Measurements from ENCODE around the gene GALNT17. TPM values are rescaled to one million over a fixed set of nuclear protein-coding genes. Genes with fewer than 3 reads are reported as not detected.

The GALNT17 gene
- total RNA-seq, 2 experiments from 2014 or later = not detected

DNA sequence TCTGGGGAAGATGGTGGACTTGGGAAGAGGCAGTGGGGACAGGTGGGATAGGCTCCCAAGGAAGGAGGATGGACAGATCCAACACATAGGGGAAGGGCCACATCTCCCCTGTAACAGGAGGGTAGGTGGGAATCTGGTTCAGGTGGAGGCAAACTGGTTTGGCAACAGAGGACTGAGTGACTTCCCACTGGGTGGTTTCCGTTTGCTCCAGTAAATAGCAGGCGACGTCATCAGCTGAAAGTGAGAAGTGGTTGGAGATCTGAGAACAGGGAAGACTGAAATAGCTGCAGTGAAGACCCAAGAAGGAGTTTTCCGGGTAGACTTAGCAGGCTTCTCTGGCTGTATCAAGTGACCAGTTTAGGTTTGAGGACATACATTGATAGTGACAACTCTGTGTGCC is 504.4 kb downstream of the GALNT17 start:
- TF ChIP-seq, protein P1, sequence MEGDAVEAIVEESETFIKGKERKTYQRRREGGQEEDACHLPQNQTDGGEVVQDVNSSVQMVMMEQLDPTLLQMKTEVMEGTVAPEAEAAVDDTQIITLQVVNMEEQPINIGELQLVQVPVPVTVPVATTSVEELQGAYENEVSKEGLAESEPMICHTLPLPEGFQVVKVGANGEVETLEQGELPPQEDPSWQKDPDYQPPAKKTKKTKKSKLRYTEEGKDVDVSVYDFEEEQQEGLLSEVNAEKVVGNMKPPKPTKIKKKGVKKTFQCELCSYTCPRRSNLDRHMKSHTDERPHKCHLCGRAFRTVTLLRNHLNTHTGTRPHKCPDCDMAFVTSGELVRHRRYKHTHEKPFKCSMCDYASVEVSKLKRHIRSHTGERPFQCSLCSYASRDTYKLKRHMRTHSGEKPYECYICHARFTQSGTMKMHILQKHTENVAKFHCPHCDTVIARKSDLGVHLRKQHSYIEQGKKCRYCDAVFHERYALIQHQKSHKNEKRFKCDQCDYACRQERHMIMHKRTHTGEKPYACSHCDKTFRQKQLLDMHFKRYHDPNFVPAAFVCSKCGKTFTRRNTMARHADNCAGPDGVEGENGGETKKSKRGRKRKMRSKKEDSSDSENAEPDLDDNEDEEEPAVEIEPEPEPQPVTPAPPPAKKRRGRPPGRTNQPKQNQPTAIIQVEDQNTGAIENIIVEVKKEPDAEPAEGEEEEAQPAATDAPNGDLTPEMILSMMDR (IDR thresholded peaks at IDR 0.05) = no peak
- no peak overlapping the region for H3K27ac ChIP-seq (ENCODE audit: low read depth in 1 of 2, low read length in 2 of 2)
- no peaks in the 10 kb centered on the region for H3K27me3 ChIP-seq (ENCODE audit: control insufficient read depth in 1 of 2, insufficient read depth in 2 of 2, low read length in 2 of 2)
- Mint-ChIP-seq H3K4me3 (no peak overlapping the region), H3K36me3 (ENCODE audit: low read depth) (no peaks in the 10 kb centered on the region), H3K27me3 (no peaks in the 10 kb centered on the region), H3K9me3 (no peaks in the 10 kb centered on the region), H3K4me1 (ENCODE audit: low read depth) (no peaks in the 10 kb centered on the region), H3K27ac (no peak overlapping the region)
- no peaks in the 10 kb centered on the region for H3K36me3 ChIP-seq (ENCODE audit: insufficient read depth, low read length)
- POLR2A ChIA-PET = no interaction called here
- H3K4me3 ChIP-seq (ENCODE audit: low read length) = no peak overlapping the region
- H3K9me3 ChIP-seq (ENCODE audit: control insufficient read depth in 1 of 2, insufficient read depth in 1 of 2, low read length in 2 of 2) = peaks cover 0 to 13% of the 10 kb centered on the region in 2 experiments
- H3K4me1 ChIP-seq (ENCODE audit: insufficient read depth, low read length) = no peaks in the 10 kb centered on the region
- ATAC-seq (ENCODE audit: poor library complexity) (no peak), DNase-seq (no peak)
- intact Hi-C loops (cut with DNase I, micrococcal nuclease) = no loop called here
- CTCF ChIA-PET = no interaction called here

DNA sequence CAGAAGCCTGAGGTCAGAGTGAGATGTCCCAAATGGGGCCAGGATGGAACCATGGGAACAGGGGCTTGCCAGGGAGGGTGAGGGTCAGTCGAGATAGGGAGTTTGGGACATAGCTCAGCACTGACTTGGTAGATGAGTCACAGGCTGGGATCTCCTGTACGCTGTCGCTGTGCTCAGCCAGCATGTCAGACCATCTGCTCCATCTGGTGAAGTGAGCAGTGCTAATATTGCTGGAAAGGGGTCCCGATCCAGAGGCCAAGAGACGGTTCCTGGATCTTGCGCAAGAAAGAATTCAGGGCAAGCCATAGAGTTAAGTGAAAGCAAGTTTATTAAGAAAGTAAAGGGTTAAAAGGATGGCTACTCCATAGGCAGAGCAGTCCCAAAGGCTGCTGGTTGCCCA is 505.6 kb downstream of the GALNT17 start:
- DNase-seq (no peak), ATAC-seq (ENCODE audit: poor library complexity) (no peak)
- TF ChIP-seq, protein P1 (IDR thresholded peaks at IDR 0.05) = no peak
- H3K9me3 ChIP-seq (ENCODE audit: control insufficient read depth in 1 of 2, insufficient read depth in 1 of 2, low read length in 2 of 2) = peaks cover 0 to 13% of the 10 kb centered on the region in 2 experiments
- Mint-ChIP-seq H3K36me3 (ENCODE audit: low read depth) (no peaks in the 10 kb centered on the region), H3K9me3 (no peaks in the 10 kb centered on the region), H3K27ac (no peak overlapping the region), H3K27me3 (no peaks in the 10 kb centered on the region), H3K4me3 (no peak overlapping the region), H3K4me1 (ENCODE audit: low read depth) (no peaks in the 10 kb centered on the region)
- H3K27ac ChIP-seq (ENCODE audit: low read depth in 1 of 2, low read length in 2 of 2) = no peak overlapping the region
- ChIA-PET CTCF (no interaction called here), POLR2A (no interaction called here)
- no peaks in the 10 kb centered on the region for H3K27me3 ChIP-seq (ENCODE audit: control insufficient read depth in 1 of 2, insufficient read depth in 2 of 2, low read length in 2 of 2)
- no peaks in the 10 kb centered on the region for H3K36me3 ChIP-seq (ENCODE audit: insufficient read depth, low read length)
- intact Hi-C loops (cut with DNase I, micrococcal nuclease) = no loop called here
- no peak overlapping the region for H3K4me3 ChIP-seq (ENCODE audit: low read length)
- no peaks in the 10 kb centered on the region for H3K4me1 ChIP-seq (ENCODE audit: insufficient read depth, low read length)

DNA sequence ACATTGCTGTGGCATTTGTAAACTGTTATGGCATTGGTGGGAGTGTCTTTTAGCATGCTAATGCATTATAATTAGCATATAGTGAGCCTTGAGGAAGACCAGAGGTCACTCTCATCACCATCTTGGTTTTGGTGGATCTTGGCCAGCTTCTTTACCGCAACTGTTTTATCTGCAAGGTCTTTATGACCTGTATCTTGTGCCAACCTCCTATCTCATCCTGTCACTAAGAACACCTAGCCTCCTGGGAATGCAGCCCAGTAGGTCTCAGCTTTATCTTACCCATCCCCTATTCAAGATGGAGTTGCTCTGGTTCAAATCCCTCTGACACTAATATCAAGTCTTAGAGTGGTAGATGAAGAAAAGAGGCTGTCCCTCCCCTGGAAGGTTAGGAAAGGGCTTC is 506.2 kb downstream of the GALNT17 start:
- H3K27me3 Mint-ChIP-seq = no peaks in the 10 kb centered on the region
- TF ChIP-seq, protein P1 (IDR thresholded peaks at IDR 0.05) = no peak
- POLR2A ChIA-PET = no interaction called here
- H3K36me3 Mint-ChIP-seq (ENCODE audit: low read depth) = no peaks in the 10 kb centered on the region
- no peaks in the 10 kb centered on the region for H3K27me3 ChIP-seq (ENCODE audit: control insufficient read depth in 1 of 2, insufficient read depth in 2 of 2, low read length in 2 of 2)
- intact Hi-C loops (cut with DNase I, micrococcal nuclease) = no loop called here
- no peak for DNase-seq
- no peaks in the 10 kb centered on the region for H3K36me3 ChIP-seq (ENCODE audit: insufficient read depth, low read length)
- ATAC-seq (ENCODE audit: poor library complexity) = no peak
- H3K4me3 ChIP-seq (ENCODE audit: low read length) = no peak overlapping the region
- H3K27ac Mint-ChIP-seq = no peak overlapping the region
- H3K4me1 Mint-ChIP-seq (ENCODE audit: low read depth) = no peaks in the 10 kb centered on the region
- H3K9me3 Mint-ChIP-seq = no peaks in the 10 kb centered on the region
- H3K4me3 Mint-ChIP-seq = no peak overlapping the region
- peaks cover 0 to 9% of the 10 kb centered on the region in 2 experiments for H3K9me3 ChIP-seq (ENCODE audit: control insufficient read depth in 1 of 2, insufficient read depth in 1 of 2, low read length in 2 of 2)
- no peaks in the 10 kb centered on the region for H3K4me1 ChIP-seq (ENCODE audit: insufficient read depth, low read length)
- CTCF ChIA-PET = no interaction called here
- no peak overlapping the region for H3K27ac ChIP-seq (ENCODE audit: low read depth in 1 of 2, low read length in 2 of 2)
